ENCODE data around the gene TRMT61B. TPM values are rescaled to one million over a fixed set of nuclear protein-coding genes. Genes with fewer than 3 reads are reported as not detected.

Gene TRMT61B
- polyA plus RNA-seq, 2 donors = 9.7 to 30.7 TPM

Other genes starting within 250 kb of the TRMT61B start
- gene PPP1CB, start 118.5 kb downstream of the TRMT61B start, polyA plus RNA-seq = 100 to 1,000 TPM; 104 to 140 TPM
- under 1 TPM; 0.40 to 0.84 TPM for gene SPDYA, start 59.5 kb downstream of the TRMT61B start, polyA plus RNA-seq
- gene WDR43, start 24.4 kb upstream of the TRMT61B start, polyA plus RNA-seq = 10 to 100 TPM in 1 of 2 donors, 1 to 10 TPM in 1; 8.1 to 18.7 TPM
- gene TOGARAM2, start 111.0 kb upstream of the TRMT61B start, polyA plus RNA-seq = 1 to 10 TPM in 1 of 2 donors, under 1 TPM in 1; 0.42 to 1.8 TPM
- gene PCARE, start 204.2 kb upstream of the TRMT61B start, polyA plus RNA-seq = under 1 TPM; 0.07 to 0.22 TPM
- 10 to 100 TPM; 12.4 to 16.8 TPM for gene CLIP4, start 245.1 kb upstream of the TRMT61B start, polyA plus RNA-seq